Stimulated activated CD8-positive, alpha-beta memory T cell treated with anti-CD3 and anti-CD28 coated beads, Interleukin-12 subunit alpha, Interleukin-12 subunit beta, amount 100 ng/mL, for 24 hours (primary cell): ENCODE results near the gene TOX3.

Source experiments
- DNase-seq: peaks from one replicate; pipeline ENCODE4 v3.0.0-alpha.2; 2020; ENCODE audit errors: extremely low read depth

TOX3 gene

GRCh38 chr16:52492789-52493357 lies 54.1 kb downstream of the TOX3 start:
- no peak for DNase-seq

DNA sequence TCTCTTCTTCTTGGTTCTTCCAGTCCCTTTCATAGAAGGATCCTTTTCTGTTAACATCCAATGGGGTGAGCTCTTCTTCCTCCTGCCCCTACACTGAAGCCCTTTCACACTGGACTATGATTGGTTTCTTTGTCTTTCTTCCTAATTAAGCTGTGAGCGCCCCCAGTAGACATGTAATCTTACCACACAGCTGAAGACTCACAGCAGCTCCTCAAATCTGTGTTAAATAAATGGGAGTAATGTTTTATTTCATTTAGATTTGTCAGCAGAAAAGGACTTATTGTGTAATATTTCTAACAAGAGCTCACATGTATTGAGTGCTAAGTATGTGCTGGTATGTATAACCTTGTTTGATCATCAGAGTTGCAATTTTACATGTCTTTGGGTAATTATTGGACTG lies 55.7 kb downstream of the TOX3 start:
- DNase-seq = no peak

DNA sequence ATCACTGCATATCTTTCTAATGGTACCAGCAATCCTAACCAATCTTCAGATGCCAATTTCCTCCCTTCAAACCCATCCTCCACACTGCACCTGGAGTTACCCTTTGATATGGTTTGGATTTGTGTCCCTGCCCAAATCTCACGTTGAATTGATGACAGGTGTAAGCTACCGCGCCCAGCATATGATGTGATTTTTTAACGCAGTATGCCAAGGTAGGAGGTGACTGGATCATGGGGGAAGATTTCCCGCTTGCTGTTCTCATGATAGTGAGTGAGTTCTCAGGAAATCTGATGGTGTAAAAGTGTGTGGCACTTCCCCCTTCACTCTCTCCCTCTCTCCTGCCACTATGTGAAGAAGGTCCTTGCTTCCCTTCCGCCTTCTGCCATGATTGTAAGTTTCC lies 57.0 kb downstream of the TOX3 start:
- DNase-seq = no peak

DNA sequence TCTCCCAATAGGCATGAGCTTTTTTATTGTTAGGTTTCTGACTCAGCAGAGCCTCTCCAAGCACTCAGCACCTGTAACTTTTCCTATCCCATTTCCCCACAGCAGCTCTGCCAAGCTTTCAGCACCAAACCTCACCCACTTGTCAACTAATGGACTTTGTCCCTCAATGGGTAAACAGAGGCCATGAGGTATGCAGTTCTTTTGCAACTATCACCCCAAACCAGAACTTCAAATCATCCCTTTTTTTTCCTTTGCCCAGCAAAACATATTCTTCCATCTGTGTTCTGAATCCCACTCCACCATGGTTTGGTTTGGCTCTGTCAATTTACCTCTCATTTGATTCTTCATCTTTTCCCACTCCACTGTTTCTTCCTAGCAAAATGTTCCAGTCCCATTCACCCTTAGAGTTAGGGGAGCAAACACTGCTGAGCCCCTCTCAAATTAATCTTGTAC lies 58.1 kb downstream of the TOX3 start:
- no peak for DNase-seq

DNA sequence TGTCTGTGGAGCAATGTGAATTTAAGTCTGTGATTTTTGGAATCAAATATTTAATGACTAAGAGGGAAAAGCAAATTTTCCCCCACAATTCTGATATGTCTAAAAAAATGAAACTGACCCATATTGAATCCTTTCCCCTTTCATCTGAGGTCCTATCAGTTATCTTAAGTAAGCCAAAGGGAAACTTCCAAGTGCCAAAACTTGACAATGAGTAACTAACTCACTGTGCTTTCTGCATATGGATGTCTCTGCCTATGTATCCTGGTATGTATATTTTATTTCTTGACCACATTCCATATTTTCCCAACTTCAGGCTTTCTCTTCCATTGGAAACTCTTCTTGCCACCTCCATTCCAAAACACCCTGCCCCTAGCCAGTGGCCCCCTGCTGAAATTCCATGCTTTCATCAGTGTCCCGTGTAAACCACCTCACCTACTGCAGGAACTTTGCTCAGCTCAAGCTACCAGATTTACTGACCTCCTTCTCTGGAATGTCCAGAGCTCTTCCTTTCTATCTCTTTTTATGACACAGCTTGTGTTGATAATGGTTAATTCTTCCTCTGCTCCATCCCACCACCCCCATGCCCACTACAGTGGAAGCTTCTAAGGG lies 59.0 kb downstream of the TOX3 start:
- DNase-seq = no peak

- DNase-seq = no peak
Measured at GRCh38 chr16:52480237-52480636, 66.7 kb downstream of the TOX3 start.

DNA sequence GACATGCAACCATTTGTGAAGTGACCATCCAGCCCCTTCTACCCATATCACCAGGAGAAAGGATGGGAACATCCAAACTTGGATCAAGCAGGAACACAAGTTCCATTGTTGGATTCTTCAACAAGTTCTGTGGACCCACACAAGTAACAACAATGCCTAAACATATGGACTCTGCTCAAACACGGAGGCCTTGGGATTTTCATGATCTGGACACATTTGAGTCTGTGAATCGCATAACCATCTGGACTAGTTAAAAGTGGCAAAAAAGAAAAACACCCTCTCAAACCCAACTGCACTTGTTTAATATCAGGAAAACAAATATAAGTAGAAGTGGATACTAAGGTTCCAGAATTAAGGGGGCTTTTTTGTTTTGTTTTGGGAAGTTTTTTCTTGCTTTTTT lies 70.8 kb downstream of the TOX3 start:
- DNase-seq = no peak

DNA sequence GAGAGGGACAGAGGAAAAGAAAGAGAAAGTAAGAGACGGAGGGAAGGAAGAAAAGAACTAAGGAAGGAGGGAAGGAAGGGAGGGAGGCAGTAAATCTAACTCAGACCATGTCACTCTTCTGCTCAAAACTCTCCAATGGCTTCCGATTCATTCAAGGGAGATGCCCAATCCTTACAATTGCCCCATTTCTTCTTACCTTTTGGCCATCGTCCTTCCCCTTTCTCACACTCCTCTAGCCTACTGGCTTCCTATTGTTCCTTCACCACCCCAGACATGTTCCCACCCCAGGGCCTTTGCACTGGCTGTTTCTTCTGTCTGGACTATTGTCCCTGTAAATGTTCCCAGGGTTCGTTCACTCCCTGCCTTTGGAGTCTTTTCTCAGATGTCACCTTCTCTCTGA lies 72.3 kb downstream of the TOX3 start:
- DNase-seq = no peak

GRCh38 chr16:52473096-52473495 lies 73.8 kb downstream of the TOX3 start:
- DNase-seq = no peak

GRCh38 chr16:52471650-52472370 lies 75.1 kb downstream of the TOX3 start:
- no peak for DNase-seq

- DNase-seq = no peak
Measured at GRCh38 chr16:52470585-52470984, 76.4 kb downstream of the TOX3 start.

GRCh38 chr16:52469775-52470174 lies 77.2 kb downstream of the TOX3 start:
- no peak for DNase-seq

- DNase-seq = no peak
Measured at GRCh38 chr16:52469091-52469490, 77.9 kb downstream of the TOX3 start.

- no peak for DNase-seq
Measured at GRCh38 chr16:52467753-52468152, 79.2 kb downstream of the TOX3 start.

GRCh38 chr16:52466994-52467393 lies 79.9 kb downstream of the TOX3 start:
- DNase-seq = no peak

GRCh38 chr16:52465711-52466267 lies 81.2 kb downstream of the TOX3 start:
- no peak for DNase-seq

GRCh38 chr16:52463904-52464303 lies 83.0 kb downstream of the TOX3 start:
- DNase-seq = no peak

DNA sequence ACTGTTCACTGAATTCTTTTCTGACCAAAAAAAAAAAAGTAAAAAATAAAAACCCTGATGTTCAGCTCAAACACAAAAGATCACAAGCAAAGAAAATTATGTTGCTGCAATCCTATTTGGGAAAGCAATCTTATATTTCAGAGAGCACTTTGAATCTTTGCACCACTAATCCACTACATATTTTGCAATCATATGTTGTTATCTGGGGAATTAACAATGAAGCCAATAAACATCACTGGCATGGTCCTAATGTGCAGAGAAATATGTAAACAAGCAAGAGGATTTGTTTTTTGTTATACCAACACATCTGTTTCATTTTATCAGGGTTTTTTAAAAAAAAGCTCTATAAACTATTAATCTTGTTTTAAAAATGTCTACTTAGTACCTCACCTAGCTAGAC lies 84.1 kb downstream of the TOX3 start:
- DNase-seq = no peak

GRCh38 chr16:52460639-52461178 lies 86.2 kb downstream of the TOX3 start:
- no peak for DNase-seq

DNA sequence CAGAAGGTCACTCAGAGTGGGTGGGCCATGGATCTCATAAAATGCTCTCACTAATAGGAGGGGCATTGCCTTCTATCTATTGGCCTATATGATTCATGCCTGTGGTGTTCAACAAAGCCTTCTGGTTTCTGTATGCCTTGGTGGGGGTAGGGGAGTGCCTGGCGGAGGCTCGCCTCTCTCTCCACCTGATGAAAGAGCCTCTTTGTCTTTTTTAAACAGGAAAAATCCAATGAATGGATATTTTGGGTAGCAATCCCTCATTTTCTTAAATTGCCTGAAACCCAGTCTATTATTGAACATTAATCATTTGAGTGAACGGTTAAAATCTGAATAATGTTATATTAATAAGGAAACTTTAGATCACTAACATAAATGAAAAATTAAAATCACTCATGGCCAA lies 90.6 kb downstream of the TOX3 start:
- no peak for DNase-seq

DNA sequence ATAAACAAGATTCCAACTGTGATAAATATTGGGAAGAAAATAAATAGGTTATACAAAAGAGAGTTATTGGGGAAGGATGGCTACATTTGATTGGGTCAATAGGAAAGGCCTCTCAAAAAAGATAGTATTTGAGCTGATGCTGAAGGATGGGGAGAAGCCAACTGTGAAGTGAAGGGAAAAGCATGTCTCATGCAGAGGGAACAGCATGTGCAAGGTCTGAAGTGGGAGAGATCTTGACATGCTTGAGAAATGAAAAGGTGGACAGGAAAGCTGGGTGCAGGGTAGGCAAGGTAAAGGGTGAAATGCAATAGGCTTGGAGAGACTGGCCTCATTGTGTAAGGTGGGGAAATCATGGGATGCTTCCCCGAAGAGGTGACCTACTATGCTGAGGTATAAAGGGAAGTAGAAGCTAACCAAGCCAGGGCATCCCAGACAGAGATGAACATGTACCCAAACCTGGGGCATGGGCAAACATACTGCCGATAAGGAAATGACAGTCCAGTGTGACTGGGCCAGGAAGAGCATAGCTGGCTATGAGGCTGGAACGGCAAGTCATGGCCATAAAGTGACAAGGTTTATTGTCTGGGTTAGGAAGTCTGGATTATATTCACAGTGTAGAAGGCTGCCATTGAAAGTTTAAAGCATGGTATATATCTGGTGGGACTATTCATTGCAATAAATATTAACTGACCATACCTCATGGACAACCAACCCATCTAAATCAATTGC lies 91.2 kb downstream of the TOX3 start:
- DNase-seq = no peak

DNA sequence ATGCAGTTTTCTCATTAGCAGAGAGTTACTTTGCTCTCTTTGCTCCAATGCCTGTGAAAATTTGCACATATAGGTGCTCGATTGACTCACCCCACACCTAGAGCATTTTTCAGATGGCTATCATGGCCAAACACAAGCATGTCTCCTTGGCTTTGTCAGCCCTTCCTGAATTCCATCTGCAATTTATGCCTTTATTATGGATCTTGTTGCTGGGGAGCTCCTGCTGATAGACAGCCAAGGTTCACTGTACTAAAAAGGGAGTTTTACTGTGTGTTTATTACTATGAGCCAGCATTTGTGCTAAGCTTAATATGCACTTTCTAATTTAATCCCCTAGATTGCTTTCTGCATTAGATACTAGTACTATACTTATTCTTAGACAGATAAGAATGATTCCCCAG lies 93.3 kb downstream of the TOX3 start:
- DNase-seq = no peak
